ENCODE measurements around the gene DDB1. TPM values are rescaled to one million over a fixed set of nuclear protein-coding genes. Genes with fewer than 3 reads are reported as not detected.
A peak's percentile ranks its signal among the peaks of the same experiment; 100 is the strongest.

DDB1 gene
- total RNA-seq, 2 donors from 2014 or later: 70.6 to 91.0 TPM

GRCh38 chr11:61306221-61306620, 26.7 kb downstream of the DDB1 start:
- Histone ChIP-seq H3K9me3 (no peaks in the 10 kb centered on the region), H3K4me3 (no peak overlapping the region), H3K36me3 (replicated peaks in 1 of 2; ENCODE audit: insufficient read depth in 1 of 2, low read depth in 2 of 2) (peaks cover 11 to 67% of the 10 kb centered on the region in 2 donors), H3K27me3 (no peaks in the 10 kb centered on the region), H3K27ac (no peak overlapping the region), H3K4me1 (no peaks in the 10 kb centered on the region)
- 100% methylated on average over 1 of the region's 1 CpG for WGBS, 2 donors
- TF ChIP-seq, protein P1, sequence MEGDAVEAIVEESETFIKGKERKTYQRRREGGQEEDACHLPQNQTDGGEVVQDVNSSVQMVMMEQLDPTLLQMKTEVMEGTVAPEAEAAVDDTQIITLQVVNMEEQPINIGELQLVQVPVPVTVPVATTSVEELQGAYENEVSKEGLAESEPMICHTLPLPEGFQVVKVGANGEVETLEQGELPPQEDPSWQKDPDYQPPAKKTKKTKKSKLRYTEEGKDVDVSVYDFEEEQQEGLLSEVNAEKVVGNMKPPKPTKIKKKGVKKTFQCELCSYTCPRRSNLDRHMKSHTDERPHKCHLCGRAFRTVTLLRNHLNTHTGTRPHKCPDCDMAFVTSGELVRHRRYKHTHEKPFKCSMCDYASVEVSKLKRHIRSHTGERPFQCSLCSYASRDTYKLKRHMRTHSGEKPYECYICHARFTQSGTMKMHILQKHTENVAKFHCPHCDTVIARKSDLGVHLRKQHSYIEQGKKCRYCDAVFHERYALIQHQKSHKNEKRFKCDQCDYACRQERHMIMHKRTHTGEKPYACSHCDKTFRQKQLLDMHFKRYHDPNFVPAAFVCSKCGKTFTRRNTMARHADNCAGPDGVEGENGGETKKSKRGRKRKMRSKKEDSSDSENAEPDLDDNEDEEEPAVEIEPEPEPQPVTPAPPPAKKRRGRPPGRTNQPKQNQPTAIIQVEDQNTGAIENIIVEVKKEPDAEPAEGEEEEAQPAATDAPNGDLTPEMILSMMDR (IDR thresholded peaks at IDR 0.05): no peak
- TF ChIP-seq POLR2A (IDR thresholded peaks at IDR 0.05): no peak
- no peak for DNase-seq
- ATAC-seq: no peak
- intact Hi-C loops (cut with DNase I): no loop called here

GRCh38 chr11:61305417-61305816, 27.5 kb downstream of the DDB1 start:
- WGBS, 2 donors: 94 to 97% methylated on average over 7 of the region's 7 CpGs
- H3K9me3 ChIP-seq: no peaks in the 10 kb centered on the region
- intact Hi-C loops (cut with DNase I): no loop called here
- H3K4me1 ChIP-seq: no peaks in the 10 kb centered on the region
- TF ChIP-seq POLR2A (IDR thresholded peaks at IDR 0.05): no peak
- TF ChIP-seq, protein P1 (IDR thresholded peaks at IDR 0.05): no peak
- ATAC-seq: no peak
- peaks cover 11 to 64% of the 10 kb centered on the region in 2 donors for H3K36me3 ChIP-seq (replicated peaks in 1 of 2; ENCODE audit: insufficient read depth in 1 of 2, low read depth in 2 of 2)
- H3K27ac ChIP-seq: no peak overlapping the region
- H3K27me3 ChIP-seq: no peaks in the 10 kb centered on the region
- no peak overlapping the region for H3K4me3 ChIP-seq
- no peak for DNase-seq

DNA sequence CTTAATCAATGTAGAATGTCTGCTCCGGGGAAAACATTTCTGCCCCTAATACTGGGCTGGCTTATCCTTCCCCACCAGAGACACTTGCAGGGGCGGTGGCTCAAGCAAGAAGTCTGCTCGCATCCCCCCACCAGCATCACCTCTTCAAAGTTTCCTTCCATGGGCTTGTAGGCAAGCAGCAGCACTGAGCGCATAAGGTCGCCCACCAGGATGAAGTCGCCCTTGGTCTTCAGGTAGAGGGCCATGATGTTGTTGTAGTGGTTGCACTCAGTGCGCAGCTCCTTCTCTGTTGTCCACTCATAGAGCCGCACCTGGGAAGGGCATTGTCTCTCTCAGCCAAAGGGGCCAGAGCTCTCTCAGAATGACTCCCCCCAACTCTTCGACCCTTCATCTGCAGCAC, 29.2 kb downstream of the DDB1 start:
- H3K36me3 ChIP-seq (replicated peaks in 1 of 2; ENCODE audit: insufficient read depth in 1 of 2, low read depth in 2 of 2): peaks cover 6 to 51% of the 10 kb centered on the region in 2 donors
- ATAC-seq: no peak
- no peak for DNase-seq
- H3K4me1 ChIP-seq: no peaks in the 10 kb centered on the region
- no peaks in the 10 kb centered on the region for H3K9me3 ChIP-seq
- intact Hi-C loops (cut with DNase I): no loop called here
- no peaks in the 10 kb centered on the region for H3K27me3 ChIP-seq
- WGBS, 2 donors: 92 to 99% methylated on average over 9 of the region's 9 CpGs
- H3K4me3 ChIP-seq: no peak overlapping the region
- no peak overlapping the region for H3K27ac ChIP-seq
- TF ChIP-seq, protein P1 (IDR thresholded peaks at IDR 0.05): no peak
- TF ChIP-seq POLR2A (IDR thresholded peaks at IDR 0.05): no peak

- DNase-seq (no peak), ATAC-seq (no peak)
- 89 to 92% methylated on average over 8 to 13 of the region's 13 CpGs for WGBS, 2 donors
- no peak overlapping the region for H3K27ac ChIP-seq
- H3K27me3 ChIP-seq: no peaks in the 10 kb centered on the region
- intact Hi-C loops (cut with DNase I): no loop called here
- H3K4me3 ChIP-seq: no peak overlapping the region
- no peaks in the 10 kb centered on the region for H3K9me3 ChIP-seq
- TF ChIP-seq, protein P1 (IDR thresholded peaks at IDR 0.05): no peak
- no peak for TF ChIP-seq POLR2A (IDR thresholded peaks at IDR 0.05)
- H3K4me1 ChIP-seq: no peaks in the 10 kb centered on the region
- peaks cover 6 to 40% of the 10 kb centered on the region in 2 donors for H3K36me3 ChIP-seq (replicated peaks in 1 of 2; ENCODE audit: insufficient read depth in 1 of 2, low read depth in 2 of 2)
These were observed 30.4 kb downstream of the DDB1 start for GRCh38 chr11:61302550-61302949.

DNA sequence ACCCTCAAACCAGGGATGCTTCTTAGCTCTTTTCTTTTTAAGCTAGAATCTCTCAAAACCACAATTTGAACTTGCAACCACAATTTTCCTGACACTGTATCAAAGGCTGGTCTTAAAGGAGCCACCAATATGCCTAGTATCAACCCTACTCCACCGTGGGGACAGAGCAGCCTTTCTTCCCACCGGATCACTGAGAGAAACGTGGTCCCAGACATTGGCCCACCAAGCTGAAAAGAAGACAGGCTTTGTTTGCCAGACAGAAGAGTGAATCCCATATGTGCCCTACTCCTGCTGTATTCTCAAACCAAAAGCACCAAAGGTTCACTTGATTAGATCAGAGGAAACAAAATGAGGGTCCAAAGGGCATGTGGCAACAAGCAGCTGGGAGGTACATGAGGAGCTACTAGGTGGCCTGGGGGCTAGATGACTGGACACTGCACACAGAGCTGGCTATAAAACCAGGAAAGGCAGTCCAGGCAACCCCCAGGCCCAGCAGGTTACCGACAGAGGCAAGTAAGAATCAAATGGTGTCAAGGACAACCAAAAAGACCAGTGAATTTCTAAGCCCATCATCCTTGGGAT, 34.2 kb downstream of the DDB1 start:
- no peak for TF ChIP-seq POLR2A (IDR thresholded peaks at IDR 0.05)
- TF ChIP-seq, protein P1 (IDR thresholded peaks at IDR 0.05): no peak
- Histone ChIP-seq H3K9me3 (no peaks in the 10 kb centered on the region), H3K4me1 (peaks cover 22% of the 10 kb centered on the region), H3K27ac (no peak overlapping the region), H3K4me3 (no peak overlapping the region), H3K36me3 (replicated peaks in 1 of 2; ENCODE audit: insufficient read depth in 1 of 2, low read depth in 2 of 2) (peaks cover 0 to 23% of the 10 kb centered on the region in 2 donors), H3K27me3 (peaks cover 0 to 5% of the 10 kb centered on the region in 2 donors)
- DNase-seq: peak in 1 of 4 donors; percentile 28
- WGBS, 2 donors: 66 to 73% methylated on average over 4 of the region's 4 CpGs
- no peak for ATAC-seq
- intact Hi-C loops (cut with DNase I): no loop called here
